Glutamatergic neuron (in vitro differentiated cells): Measurements from ENCODE around the gene ZNFX1. TPM values are rescaled to one million over a fixed set of nuclear protein-coding genes. Genes with fewer than 3 reads are reported as not detected.

Experiments used
- DNase-seq: peaks from one replicate; pipeline ENCODE4 v3.0.0; 2022
- H3K27ac Mint-ChIP-seq: one replicate; pipeline ENCODE4 v1.8.0; 2020; ENCODE audit warnings: mild to moderate bottlenecking, mixed read lengths, inconsistent platforms; ENCODE audit not compliant: unreplicated experiment
- H3K27me3 Mint-ChIP-seq: one replicate; pipeline ENCODE4 v1.8.0; 2020; ENCODE audit warnings: mild to moderate bottlenecking, moderate library complexity, mixed read lengths, inconsistent platforms; ENCODE audit not compliant: unreplicated experiment
- H3K36me3 Mint-ChIP-seq: one replicate; pipeline ENCODE4 v1.8.0; 2020; ENCODE audit warnings: mild to moderate bottlenecking, mixed read lengths, inconsistent platforms; ENCODE audit not compliant: unreplicated experiment
- H3K4me1 Mint-ChIP-seq: one replicate; pipeline ENCODE4 v1.8.0; 2020; ENCODE audit warnings: mild to moderate bottlenecking, low read depth, mixed read lengths, inconsistent platforms; ENCODE audit not compliant: unreplicated experiment
- H3K4me3 Mint-ChIP-seq: one replicate; pipeline ENCODE4 v1.8.0; 2020; ENCODE audit warnings: mild to moderate bottlenecking, mixed read lengths, inconsistent platforms; ENCODE audit not compliant: unreplicated experiment
- H3K9me3 Mint-ChIP-seq: one replicate; pipeline ENCODE4 v1.8.0; 2020; ENCODE audit warnings: mild to moderate bottlenecking, moderate library complexity, mixed read lengths, inconsistent platforms; ENCODE audit not compliant: unreplicated experiment
- CTCF ChIP-seq: fragments of 200-600 bp; sonication (generic); IDR thresholded peaks from one replicate; pipeline ENCODE4 v1.5.0; 2021; ENCODE audit not compliant: partially characterized antibody, unreplicated experiment
- total RNA-seq: library from RNA; stranded (reverse); fragmentation: NEBNext Ultra II Directional; extraction: Animal tissue kit (Norgen Biotek cat#: 25700); gene quantifications from one replicate; pipeline ENCODE4 v1.2.1, GENCODE V29; 2021; ENCODE audit not compliant: unreplicated experiment

Gene ZNFX1
- total RNA-seq, 1 donor from 2014 or later, result 11.8 TPM

GRCh38 chr20:49231471-49231870 lies 46.4 kb downstream of the ZNFX1 start:
- peaks cover 9% of the 10 kb centered on the region for H3K36me3 Mint-ChIP-seq
- H3K4me3 Mint-ChIP-seq, result peak overlapping the region; percentile 53
- H3K4me1 Mint-ChIP-seq, result peaks cover 22% of the 10 kb centered on the region
- no peak for TF ChIP-seq CTCF
- H3K27ac Mint-ChIP-seq, result peak overlapping the region; percentile 85
- H3K9me3 Mint-ChIP-seq, result peaks cover 6% of the 10 kb centered on the region
- peak; percentile 29 for DNase-seq
- H3K27me3 Mint-ChIP-seq, result peaks cover 2% of the 10 kb centered on the region

- H3K27me3 Mint-ChIP-seq, result peaks cover 3% of the 10 kb centered on the region
- peaks cover 9% of the 10 kb centered on the region for H3K36me3 Mint-ChIP-seq
- no peak for TF ChIP-seq CTCF
- H3K4me3 Mint-ChIP-seq, result peak overlapping the region; percentile 68
- peaks cover 10% of the 10 kb centered on the region for H3K9me3 Mint-ChIP-seq
- DNase-seq, result peak; percentile 60
- peak overlapping the region; percentile 85 for H3K27ac Mint-ChIP-seq
- peaks cover 22% of the 10 kb centered on the region for H3K4me1 Mint-ChIP-seq
Measured at GRCh38 chr20:49230561-49231133, 47.2 kb downstream of the ZNFX1 start.

GRCh38 chr20:49230021-49230420 lies 47.8 kb downstream of the ZNFX1 start:
- Mint-ChIP-seq H3K27me3 (peaks cover 3% of the 10 kb centered on the region), H3K4me3 (peak overlapping the region; percentile 68), H3K27ac (peak overlapping the region; percentile 85), H3K36me3 (peaks cover 7% of the 10 kb centered on the region), H3K9me3 (peaks cover 10% of the 10 kb centered on the region), H3K4me1 (peaks cover 22% of the 10 kb centered on the region)
- no peak for TF ChIP-seq CTCF
- peak; percentile 33 for DNase-seq

GRCh38 chr20:49229381-49229780 lies 48.5 kb downstream of the ZNFX1 start:
- no peak for TF ChIP-seq CTCF
- Mint-ChIP-seq H3K27me3 (peaks cover 3% of the 10 kb centered on the region), H3K9me3 (peaks cover 9% of the 10 kb centered on the region), H3K4me1 (peaks cover 22% of the 10 kb centered on the region), H3K36me3 (peaks cover under 1% of the 10 kb centered on the region), H3K27ac (peak overlapping the region; percentile 38), H3K4me3 (no peak overlapping the region)
- DNase-seq, result no peak

GRCh38 chr20:49228676-49229075 lies 49.2 kb downstream of the ZNFX1 start:
- peaks cover 22% of the 10 kb centered on the region for H3K4me1 Mint-ChIP-seq
- H3K9me3 Mint-ChIP-seq, result peaks cover 8% of the 10 kb centered on the region
- peak overlapping the region; percentile 79 for H3K27ac Mint-ChIP-seq
- no peaks in the 10 kb centered on the region for H3K36me3 Mint-ChIP-seq
- no peak for TF ChIP-seq CTCF
- no peak overlapping the region for H3K4me3 Mint-ChIP-seq
- no peak for DNase-seq
- peaks cover 2% of the 10 kb centered on the region for H3K27me3 Mint-ChIP-seq
